ENCODE data around the gene SCYL3. TPM values are rescaled to one million over a fixed set of nuclear protein-coding genes. Genes with fewer than 3 reads are reported as not detected.
"Not testable (repeated sequence)": the region's sequence is repeated elsewhere in the genome, so short reads cannot be mapped to it uniquely, and the experiment has no call there.

The SCYL3 gene
- total RNA-seq, 4 donors from 2014 or later: 17.7 to 22.0 (median 20.4) TPM

DNA sequence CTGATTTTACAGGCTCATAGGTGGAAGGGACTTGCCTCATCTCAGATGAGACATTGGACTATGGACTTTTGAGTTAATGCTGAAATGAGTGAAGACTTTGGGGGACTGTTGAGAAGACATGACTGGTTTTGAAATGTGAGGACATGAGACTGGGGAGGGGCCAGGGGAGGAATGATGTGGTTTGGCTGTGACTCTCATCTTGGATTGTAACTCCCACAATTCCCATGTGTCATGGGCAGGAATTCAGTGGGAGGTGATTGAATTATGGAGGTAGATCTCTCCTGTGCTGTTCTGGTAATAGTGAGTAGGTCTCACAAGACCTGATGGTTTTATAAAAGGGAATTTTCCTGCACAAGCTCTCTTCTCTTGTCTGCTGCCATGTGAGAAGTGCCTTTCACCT, 20.8 kb downstream of the SCYL3 start:
- DNase-seq: no peak

DNA sequence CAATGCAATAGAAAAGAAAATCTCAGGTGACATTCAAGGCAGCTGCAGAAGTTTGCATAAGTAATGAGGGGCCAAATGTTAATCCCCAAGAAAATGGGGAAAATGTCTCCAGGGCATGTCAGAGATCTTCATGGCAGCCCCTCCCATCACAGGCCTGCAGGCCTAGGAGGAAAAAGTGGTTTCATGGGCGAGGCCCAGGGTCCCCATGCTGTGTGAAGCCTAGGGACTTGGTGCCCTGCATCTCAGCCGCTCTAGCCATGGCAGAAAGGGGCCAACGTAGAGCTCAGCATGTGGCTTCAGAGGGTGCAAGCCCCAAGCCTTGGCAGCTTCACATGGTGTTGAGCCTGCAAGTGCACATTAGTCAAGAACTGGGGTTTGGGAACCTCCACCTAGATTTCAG, 21.7 kb downstream of the SCYL3 start:
- H3K9me3 ChIP-seq, H3K4me3 ChIP-seq, DNase-seq, H3K4me1 ChIP-seq, H3K27ac ChIP-seq, H3K27me3 ChIP-seq: not testable (repeated sequence)
- H3K36me3 ChIP-seq: peaks cover 0 to 100% (median 0%) of the 10 kb centered on the region in 3 donors

More for the DNA sequence above, 20.8 kb downstream of the SCYL3 start:
- Histone ChIP-seq H3K4me3 (no peak overlapping the region), H3K27ac (no peak overlapping the region), H3K36me3 (peaks cover 0 to 96% (median 0%) of the 10 kb centered on the region in 3 donors), H3K4me1 (no peaks in the 10 kb centered on the region), H3K27me3 (no peaks in the 10 kb centered on the region), H3K9me3 (no peaks in the 10 kb centered on the region)
- no peak for TF ChIP-seq POLR2A (IDR thresholded peaks at IDR 0.05)
- no peak for TF ChIP-seq CTCF (IDR thresholded peaks at IDR 0.05)

DNA sequence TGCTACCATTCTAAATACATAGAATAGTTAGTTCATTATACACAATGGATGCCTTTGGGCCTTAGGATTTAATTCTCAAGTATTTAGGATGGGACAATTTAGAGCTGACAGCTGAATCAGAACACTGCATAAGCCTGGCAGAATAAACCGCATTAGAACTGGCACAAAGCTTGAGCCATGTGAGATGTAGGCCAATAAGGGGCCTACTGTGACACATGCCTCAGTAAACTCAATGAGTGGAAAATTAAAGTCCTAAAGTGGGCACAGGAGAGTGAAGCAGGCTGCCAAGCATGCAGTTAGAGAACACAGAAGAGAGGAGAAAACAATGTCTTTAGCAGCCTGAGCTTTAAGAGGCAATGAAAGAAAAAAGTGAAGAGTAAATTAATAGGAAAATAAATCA, 24.3 kb downstream of the SCYL3 start:
- H3K4me1 ChIP-seq: no peaks in the 10 kb centered on the region
- no peak overlapping the region for H3K27ac ChIP-seq
- no peak for DNase-seq
- H3K36me3 ChIP-seq: peaks cover 0 to 100% (median 0%) of the 10 kb centered on the region in 3 donors
- no peaks in the 10 kb centered on the region for H3K9me3 ChIP-seq
- TF ChIP-seq CTCF (IDR thresholded peaks at IDR 0.05): no peak
- no peak for TF ChIP-seq POLR2A (IDR thresholded peaks at IDR 0.05)
- no peak overlapping the region for H3K4me3 ChIP-seq
- no peaks in the 10 kb centered on the region for H3K27me3 ChIP-seq

GRCh38 chr1:169868978-169869377, 24.7 kb downstream of the SCYL3 start:
- H3K36me3 ChIP-seq: peaks cover 0 to 100% (median 0%) of the 10 kb centered on the region in 3 donors

DNA sequence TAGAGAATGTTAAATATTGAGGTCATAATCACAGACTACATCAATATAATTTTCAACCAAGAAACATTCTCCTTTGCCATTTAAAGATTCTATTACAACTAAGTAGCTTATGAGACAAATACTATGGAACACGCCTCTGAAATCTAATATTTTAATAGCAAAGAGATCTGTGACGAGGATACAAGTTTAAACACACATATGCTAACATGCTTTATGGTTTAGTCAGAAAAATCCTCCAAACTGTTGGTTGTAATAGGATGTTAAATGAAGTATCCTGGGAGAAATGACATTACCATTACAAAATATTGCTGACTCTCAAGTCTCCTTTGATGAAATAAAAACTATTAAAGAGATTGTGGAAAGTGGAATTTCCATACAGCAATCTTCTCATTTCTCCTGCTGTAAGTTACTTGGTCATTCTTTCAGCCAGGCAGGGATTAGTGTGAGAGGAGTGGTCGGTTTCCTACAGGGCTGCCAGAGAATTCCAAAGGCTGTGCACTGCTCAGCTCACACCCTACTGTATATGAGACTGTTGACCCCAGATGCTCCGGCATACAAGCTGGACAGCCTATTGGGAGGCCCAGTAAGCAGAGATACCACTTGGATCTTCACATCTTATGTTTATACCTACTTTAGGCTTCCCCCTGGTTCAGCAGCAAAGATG, 26.6 kb downstream of the SCYL3 start:
- Histone ChIP-seq H3K4me1 (no peaks in the 10 kb centered on the region), H3K27me3 (no peaks in the 10 kb centered on the region), H3K4me3 (no peak overlapping the region), H3K9me3 (no peaks in the 10 kb centered on the region), H3K36me3 (peaks cover 0 to 100% (median 0%) of the 10 kb centered on the region in 3 donors), H3K27ac (no peak overlapping the region)
- DNase-seq: no peak
- TF ChIP-seq POLR2A (IDR thresholded peaks at IDR 0.05) (no peak), CTCF (IDR thresholded peaks at IDR 0.05) (no peak)

More at GRCh38 chr1:169868978-169869377, 24.7 kb downstream of the SCYL3 start:
- no peaks in the 10 kb centered on the region for H3K4me1 ChIP-seq
- no peaks in the 10 kb centered on the region for H3K9me3 ChIP-seq
- DNase-seq: no peak
- H3K27ac ChIP-seq: no peak overlapping the region
- no peaks in the 10 kb centered on the region for H3K27me3 ChIP-seq
- no peak for TF ChIP-seq POLR2A (IDR thresholded peaks at IDR 0.05)
- H3K4me3 ChIP-seq: no peak overlapping the region

DNA sequence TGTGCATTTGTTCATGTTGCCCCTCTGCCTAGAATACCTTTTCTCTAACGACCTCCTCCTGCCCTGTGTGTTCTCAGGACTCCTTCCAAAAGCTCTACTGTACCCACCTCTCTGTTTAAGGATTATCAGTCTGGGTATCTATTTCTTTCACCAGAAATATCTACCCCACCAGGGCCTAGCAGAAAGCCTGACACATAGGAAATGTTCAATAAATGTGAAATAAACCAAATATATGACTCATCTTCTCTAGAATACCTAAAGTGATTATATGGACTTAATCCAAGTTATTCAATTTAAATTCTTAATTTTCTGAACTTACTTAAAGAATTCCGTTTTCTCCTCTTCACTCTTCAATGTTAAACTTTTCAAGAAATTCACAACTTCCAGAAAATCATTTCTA, 27.1 kb downstream of the SCYL3 start:
- Histone ChIP-seq H3K36me3 (peaks cover 0 to 100% (median 0%) of the 10 kb centered on the region in 3 donors), H3K4me3 (no peak overlapping the region), H3K4me1 (no peaks in the 10 kb centered on the region), H3K9me3 (no peaks in the 10 kb centered on the region), H3K27ac (no peak overlapping the region), H3K27me3 (no peaks in the 10 kb centered on the region)
- TF ChIP-seq POLR2A (IDR thresholded peaks at IDR 0.05): no peak
- no peak for DNase-seq

DNA sequence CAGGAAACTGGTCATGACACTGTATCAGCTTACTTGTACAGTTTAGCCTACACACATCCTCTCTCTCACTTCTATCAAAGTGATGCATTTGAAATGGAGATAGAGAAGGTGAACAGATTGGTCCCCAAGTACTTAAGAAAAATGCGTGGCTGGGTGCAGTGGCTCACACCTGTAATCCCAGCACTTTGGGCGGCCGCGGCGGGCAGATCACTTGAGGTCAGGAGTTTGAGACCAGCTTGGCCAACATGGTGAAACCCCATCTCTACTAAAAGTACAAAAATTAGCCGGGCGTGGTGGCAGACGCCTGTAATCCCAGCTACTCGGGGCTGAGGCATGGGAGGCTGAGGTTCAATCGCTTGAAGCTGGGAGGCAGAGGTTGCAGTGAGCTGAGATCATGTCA, 29.2 kb downstream of the SCYL3 start:
- not testable (repeated sequence) for H3K4me3 ChIP-seq, DNase-seq, H3K4me1 ChIP-seq, H3K27me3 ChIP-seq, H3K9me3 ChIP-seq, H3K27ac ChIP-seq
- peaks cover 0 to 100% (median 0%) of the 10 kb centered on the region in 3 donors for H3K36me3 ChIP-seq

DNA sequence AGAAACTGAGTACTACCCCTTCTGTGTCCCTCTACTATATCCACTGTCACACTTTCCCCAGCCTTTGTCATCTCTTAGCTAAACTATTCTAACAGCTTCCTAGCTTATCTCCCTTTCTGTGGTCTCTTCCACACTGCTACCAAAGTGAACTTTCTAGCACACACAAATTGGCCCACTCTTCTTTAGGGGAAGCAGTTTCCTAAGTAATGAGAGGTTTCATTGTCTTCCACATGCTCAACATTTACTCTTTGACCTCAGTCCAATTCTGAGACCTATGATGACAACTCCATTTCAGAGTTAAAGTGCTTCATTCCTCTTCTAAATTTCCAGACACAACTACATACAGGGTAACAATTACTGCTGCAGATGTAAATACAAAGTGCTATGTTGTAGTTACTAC, 32.9 kb downstream of the SCYL3 start:
- H3K4me3 ChIP-seq: no peak overlapping the region
- H3K36me3 ChIP-seq: peaks cover 0 to 92% (median 0%) of the 10 kb centered on the region in 3 donors
- TF ChIP-seq POLR2A (IDR thresholded peaks at IDR 0.05) (no peak), CTCF (IDR thresholded peaks at IDR 0.05) (no peak)

More for the DNA sequence above, 32.9 kb downstream of the SCYL3 start:
- no peaks in the 10 kb centered on the region for H3K9me3 ChIP-seq
- no peaks in the 10 kb centered on the region for H3K27me3 ChIP-seq
- no peak for DNase-seq
- H3K27ac ChIP-seq: no peak overlapping the region
- H3K4me1 ChIP-seq: no peaks in the 10 kb centered on the region

Data from Peyer's patch (tissue), 4 donors.